ENCODE data around the gene CD248.

CD248 gene

DNA sequence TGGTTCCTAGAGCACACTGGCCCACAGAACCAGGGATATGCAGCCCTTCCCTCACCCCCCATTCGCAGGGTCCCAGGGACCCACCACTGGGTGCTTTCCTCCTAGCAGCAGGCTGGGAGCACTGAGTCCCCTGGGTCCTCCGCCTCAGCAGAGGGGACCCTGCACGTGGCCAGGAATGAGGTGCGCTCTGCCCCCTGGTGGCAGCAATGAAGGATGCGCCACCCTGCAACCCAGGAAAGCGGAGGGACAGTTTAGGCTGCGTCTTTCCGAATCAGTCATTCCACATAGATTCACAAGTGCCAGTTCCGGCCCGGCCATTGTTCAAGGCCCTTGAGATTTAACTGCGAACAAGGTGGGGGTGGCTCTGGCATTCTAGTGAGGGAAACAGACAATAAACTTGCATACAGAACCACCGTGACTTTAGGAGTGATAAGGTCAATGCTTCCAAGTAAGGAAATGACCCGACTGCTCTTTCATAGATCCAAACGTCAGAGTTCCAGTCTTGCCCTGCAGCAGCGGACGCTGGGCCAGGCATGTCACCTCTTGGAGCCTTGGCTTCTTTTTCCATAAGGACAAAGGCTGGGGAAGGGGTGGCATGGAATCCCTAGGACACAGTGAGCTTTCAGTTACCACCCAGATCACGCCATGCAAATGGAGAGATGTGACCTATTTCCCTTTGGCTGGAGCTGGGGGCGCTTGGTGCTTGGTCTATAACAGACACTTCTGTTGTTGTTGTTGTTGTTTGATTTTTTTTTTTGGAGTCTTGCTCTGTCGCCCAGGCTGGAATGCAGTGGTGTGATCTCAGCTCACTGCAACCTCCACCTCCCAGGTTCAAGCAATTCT, 11.7 kb upstream of the CD248 start (continued):
- TF ChIP-seq ZNF560 (tag by site-specific recombination; IDR thresholded peaks at IDR 0.05; ENCODE audit: borderline replicate concordance) = no peak
- no peak for TF ChIP-seq BCL11B (tag by site-specific recombination; IDR thresholded peaks at IDR 0.05; ENCODE audit: low read depth)
- TF ChIP-seq, protein P1, sequence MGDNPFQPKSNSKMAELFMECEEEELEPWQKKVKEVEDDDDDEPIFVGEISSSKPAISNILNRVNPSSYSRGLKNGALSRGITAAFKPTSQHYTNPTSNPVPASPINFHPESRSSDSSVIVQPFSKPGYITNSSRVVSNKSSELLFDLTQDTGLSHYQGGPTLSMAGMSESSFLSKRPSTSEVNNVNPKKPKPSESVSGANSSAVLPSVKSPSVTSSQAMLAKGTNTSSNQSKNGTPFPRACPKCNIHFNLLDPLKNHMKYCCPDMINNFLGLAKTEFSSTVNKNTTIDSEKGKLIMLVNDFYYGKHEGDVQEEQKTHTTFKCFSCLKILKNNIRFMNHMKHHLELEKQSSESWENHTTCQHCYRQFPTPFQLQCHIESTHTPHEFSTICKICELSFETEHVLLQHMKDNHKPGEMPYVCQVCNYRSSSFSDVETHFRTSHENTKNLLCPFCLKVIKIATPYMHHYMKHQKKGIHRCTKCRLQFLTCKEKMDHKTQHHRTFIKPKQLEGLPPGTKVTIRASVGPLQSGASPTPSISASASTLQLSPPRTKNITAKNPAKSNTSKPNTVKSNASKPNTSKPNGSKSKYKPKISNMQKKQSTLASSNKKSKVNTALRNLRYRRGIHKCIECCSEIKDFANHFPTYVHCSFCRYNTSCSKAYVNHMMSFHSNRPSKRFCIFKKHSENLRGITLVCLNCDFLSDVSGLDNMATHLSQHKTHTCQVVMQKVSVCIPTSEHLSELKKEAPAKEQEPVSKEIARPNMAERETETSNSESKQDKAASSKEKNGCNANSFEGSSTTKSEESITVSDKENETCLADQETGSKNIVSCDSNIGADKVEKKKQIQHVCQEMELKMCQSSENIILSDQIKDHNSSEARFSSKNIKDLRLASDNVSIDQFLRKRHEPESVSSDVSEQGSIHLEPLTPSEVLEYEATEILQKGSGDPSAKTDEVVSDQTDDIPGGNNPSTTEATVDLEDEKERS (tag by site-specific recombination; IDR thresholded peaks at IDR 0.05) = no peak
- TF ChIP-seq, protein P2, sequence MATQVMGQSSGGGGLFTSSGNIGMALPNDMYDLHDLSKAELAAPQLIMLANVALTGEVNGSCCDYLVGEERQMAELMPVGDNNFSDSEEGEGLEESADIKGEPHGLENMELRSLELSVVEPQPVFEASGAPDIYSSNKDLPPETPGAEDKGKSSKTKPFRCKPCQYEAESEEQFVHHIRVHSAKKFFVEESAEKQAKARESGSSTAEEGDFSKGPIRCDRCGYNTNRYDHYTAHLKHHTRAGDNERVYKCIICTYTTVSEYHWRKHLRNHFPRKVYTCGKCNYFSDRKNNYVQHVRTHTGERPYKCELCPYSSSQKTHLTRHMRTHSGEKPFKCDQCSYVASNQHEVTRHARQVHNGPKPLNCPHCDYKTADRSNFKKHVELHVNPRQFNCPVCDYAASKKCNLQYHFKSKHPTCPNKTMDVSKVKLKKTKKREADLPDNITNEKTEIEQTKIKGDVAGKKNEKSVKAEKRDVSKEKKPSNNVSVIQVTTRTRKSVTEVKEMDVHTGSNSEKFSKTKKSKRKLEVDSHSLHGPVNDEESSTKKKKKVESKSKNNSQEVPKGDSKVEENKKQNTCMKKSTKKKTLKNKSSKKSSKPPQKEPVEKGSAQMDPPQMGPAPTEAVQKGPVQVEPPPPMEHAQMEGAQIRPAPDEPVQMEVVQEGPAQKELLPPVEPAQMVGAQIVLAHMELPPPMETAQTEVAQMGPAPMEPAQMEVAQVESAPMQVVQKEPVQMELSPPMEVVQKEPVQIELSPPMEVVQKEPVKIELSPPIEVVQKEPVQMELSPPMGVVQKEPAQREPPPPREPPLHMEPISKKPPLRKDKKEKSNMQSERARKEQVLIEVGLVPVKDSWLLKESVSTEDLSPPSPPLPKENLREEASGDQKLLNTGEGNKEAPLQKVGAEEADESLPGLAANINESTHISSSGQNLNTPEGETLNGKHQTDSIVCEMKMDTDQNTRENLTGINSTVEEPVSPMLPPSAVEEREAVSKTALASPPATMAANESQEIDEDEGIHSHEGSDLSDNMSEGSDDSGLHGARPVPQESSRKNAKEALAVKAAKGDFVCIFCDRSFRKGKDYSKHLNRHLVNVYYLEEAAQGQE (tag by site-specific recombination; IDR thresholded peaks at IDR 0.05) = no peak
- peak; percentile 34; the same call in 1 of the 2 replicates for TF ChIP-seq ZBTB48 (tag by site-specific recombination; IDR thresholded peaks at IDR 0.05)
- TF ChIP-seq, protein P3, sequence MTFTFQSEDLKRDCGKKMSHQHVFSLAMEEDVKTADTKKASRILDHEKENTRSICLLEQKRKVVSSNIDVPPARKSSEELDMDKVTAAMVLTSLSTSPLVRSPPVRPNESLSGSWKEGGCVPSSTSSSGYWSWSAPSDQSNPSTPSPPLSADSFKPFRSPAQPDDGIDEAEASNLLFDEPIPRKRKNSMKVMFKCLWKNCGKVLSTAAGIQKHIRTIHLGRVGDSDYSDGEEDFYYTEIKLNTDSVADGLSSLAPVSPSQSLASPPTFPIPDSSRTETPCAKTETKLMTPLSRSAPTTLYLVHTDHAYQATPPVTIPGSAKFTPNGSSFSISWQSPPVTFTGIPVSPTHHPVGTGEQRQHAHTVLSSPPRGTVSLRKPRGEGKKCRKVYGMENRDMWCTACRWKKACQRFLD (tag by site-specific recombination; IDR thresholded peaks at IDR 0.05) = no peak
- TF ChIP-seq ZNF169 (tag by site-specific recombination; IDR thresholded peaks at IDR 0.05) = no peak
- TF ChIP-seq YY2 (tag by site-specific recombination; IDR thresholded peaks at IDR 0.05) = no peak
- no peak for TF ChIP-seq ZNF266 (tag by site-specific recombination; IDR thresholded peaks at IDR 0.05; ENCODE audit: low read depth)
- TF ChIP-seq, protein P4, sequence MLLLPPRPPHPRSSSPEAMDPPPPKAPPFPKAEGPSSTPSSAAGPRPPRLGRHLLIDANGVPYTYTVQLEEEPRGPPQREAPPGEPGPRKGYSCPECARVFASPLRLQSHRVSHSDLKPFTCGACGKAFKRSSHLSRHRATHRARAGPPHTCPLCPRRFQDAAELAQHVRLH (tag by site-specific recombination; IDR thresholded peaks at IDR 0.05) = no peak
- TF ChIP-seq, protein P5, sequence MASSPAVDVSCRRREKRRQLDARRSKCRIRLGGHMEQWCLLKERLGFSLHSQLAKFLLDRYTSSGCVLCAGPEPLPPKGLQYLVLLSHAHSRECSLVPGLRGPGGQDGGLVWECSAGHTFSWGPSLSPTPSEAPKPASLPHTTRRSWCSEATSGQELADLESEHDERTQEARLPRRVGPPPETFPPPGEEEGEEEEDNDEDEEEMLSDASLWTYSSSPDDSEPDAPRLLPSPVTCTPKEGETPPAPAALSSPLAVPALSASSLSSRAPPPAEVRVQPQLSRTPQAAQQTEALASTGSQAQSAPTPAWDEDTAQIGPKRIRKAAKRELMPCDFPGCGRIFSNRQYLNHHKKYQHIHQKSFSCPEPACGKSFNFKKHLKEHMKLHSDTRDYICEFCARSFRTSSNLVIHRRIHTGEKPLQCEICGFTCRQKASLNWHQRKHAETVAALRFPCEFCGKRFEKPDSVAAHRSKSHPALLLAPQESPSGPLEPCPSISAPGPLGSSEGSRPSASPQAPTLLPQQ (tag by site-specific recombination; IDR thresholded peaks at IDR 0.05) = peak; percentile 47; the same call in 1 of the 2 replicates
- TF ChIP-seq ZBTB1 (tag by site-specific recombination; IDR thresholded peaks at IDR 0.05) = no peak
- no peak for TF ChIP-seq REPIN1 (tag by site-specific recombination; IDR thresholded peaks at IDR 0.05; ENCODE audit: low read depth)
- TF ChIP-seq TRIM28 (IDR thresholded peaks at IDR 0.05; ENCODE audit: borderline replicate concordance, low read length) = no peak
- TF ChIP-seq, protein P6, sequence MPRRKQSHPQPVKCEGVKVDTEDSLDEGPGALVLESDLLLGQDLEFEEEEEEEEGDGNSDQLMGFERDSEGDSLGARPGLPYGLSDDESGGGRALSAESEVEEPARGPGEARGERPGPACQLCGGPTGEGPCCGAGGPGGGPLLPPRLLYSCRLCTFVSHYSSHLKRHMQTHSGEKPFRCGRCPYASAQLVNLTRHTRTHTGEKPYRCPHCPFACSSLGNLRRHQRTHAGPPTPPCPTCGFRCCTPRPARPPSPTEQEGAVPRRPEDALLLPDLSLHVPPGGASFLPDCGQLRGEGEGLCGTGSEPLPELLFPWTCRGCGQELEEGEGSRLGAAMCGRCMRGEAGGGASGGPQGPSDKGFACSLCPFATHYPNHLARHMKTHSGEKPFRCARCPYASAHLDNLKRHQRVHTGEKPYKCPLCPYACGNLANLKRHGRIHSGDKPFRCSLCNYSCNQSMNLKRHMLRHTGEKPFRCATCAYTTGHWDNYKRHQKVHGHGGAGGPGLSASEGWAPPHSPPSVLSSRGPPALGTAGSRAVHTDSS (tag by site-specific recombination; IDR thresholded peaks at IDR 0.05) = no peak
- no peak for TF ChIP-seq ZNF341 (tag by site-specific recombination; IDR thresholded peaks at IDR 0.05; ENCODE audit: low read depth)
- TF ChIP-seq ZNF223 (tag by site-specific recombination; IDR thresholded peaks at IDR 0.05) = no peak
- TF ChIP-seq SETDB1 (IDR thresholded peaks at IDR 0.05; ENCODE audit: insufficient read length, low read length) = no peak
- TF ChIP-seq IKZF3 (tag by site-specific recombination; IDR thresholded peaks at IDR 0.05) = peak; percentile 29; the same call in 1 of the 2 replicates
- TF ChIP-seq ZNF571 (tag by site-specific recombination; IDR thresholded peaks at IDR 0.05) = no peak
- 0 out of 2 replicates have a peak, but pooled peaks have one; percentile 34 for TF ChIP-seq ZEB2 (tag by site-specific recombination; IDR thresholded peaks at IDR 0.05)
- TF ChIP-seq ZNF768 (tag by site-specific recombination; IDR thresholded peaks at IDR 0.05) = no peak
- TF ChIP-seq ZBTB17 (tag by site-specific recombination; IDR thresholded peaks at IDR 0.05) = peak; percentile 61; the same call in 1 of the 2 replicates
- TF ChIP-seq GLIS2 (tag by site-specific recombination; IDR thresholded peaks at IDR 0.05) = peak; percentile 30; the same call in 1 of the 2 replicates
- no peak for TF ChIP-seq ZNF10 (tag by site-specific recombination; IDR thresholded peaks at IDR 0.05)
- TF ChIP-seq, protein P7, sequence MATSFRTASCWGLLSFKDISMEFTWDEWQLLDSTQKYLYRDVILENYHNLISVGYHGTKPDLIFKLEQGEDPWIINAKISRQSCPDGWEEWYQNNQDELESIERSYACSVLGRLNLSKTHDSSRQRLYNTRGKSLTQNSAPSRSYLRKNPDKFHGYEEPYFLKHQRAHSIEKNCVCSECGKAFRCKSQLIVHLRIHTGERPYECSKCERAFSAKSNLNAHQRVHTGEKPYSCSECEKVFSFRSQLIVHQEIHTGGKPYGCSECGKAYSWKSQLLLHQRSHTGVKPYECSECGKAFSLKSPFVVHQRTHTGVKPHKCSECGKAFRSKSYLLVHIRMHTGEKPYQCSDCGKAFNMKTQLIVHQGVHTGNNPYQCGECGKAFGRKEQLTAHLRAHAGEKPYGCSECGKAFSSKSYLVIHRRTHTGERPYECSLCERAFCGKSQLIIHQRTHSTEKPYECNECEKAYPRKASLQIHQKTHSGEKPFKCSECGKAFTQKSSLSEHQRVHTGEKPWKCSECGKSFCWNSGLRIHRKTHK (tag by site-specific recombination; IDR thresholded peaks at IDR 0.05) = no peak
